GM21786 (cell line): Measurements from ENCODE around the gene ARID4B.
A peak's percentile ranks its signal among the peaks of the same experiment; 100 is the strongest.
"Not testable (repeated sequence)": the region's sequence is repeated elsewhere in the genome, so short reads cannot be mapped to it uniquely, and the experiment has no call there.

Experiments used
- ATAC-seq: cut with Tn5 transposase; IDR thresholded peaks from one replicate; pipeline ENCODE4 v1.9.1; 2021; ENCODE audit not compliant: unreplicated experiment

Gene ARID4B

DNA sequence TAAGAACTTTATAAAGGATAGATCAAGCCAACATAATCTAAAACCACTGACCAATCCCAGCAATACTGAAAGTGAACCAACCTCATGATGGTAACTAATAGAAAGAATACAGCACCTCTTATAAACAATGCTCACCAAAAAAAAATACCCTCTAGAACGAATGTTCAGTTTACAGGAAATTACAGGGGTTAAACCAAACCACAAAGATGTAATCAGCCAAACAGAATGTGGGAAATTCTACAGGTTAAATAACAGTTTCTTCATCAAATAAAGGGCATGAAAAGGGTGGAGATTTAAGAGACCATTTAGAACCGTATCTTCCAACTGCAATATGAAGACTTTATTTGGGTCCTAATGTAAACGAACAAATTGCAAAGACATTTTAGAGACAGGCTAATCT is 30.4 kb downstream of the ARID4B start:
- ATAC-seq: peak; percentile 54

- no peak for ATAC-seq
Observed at GRCh38 chr1:235296729-235297128, 31.2 kb downstream of the ARID4B start.

- ATAC-seq: no peak
Observed at GRCh38 chr1:235295902-235296350, 32.1 kb downstream of the ARID4B start.

DNA sequence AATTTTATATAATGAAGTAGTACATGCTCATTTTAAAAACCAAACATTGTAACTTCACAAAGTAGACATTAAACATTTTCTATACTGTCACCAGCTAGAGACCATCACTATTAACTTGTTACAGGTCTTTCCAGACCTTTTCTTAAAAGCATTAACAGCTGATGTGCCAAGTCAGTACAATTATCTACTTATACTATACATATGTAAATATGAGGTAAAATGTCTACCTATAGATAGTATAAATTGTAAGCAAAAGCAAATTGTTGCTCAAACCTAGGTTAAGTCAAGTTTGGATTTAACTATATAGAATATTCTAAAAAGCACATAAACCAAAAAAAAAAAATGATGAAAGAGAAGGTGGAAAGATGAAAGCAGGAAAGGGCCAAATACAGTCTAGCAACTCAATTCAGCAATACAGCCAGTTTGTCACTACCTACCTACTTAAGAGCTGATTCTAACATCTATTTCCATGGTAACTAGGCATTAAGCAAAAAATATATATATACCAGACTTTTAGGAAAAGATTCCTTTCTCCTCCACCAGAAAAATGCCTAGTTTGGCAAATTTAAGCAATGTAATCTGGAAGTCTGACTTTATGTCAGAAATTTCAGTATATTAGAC is 34.5 kb downstream of the ARID4B start:
- no peak for ATAC-seq

- ATAC-seq: no peak
Observed at GRCh38 chr1:235292790-235293189, 35.2 kb downstream of the ARID4B start.

DNA sequence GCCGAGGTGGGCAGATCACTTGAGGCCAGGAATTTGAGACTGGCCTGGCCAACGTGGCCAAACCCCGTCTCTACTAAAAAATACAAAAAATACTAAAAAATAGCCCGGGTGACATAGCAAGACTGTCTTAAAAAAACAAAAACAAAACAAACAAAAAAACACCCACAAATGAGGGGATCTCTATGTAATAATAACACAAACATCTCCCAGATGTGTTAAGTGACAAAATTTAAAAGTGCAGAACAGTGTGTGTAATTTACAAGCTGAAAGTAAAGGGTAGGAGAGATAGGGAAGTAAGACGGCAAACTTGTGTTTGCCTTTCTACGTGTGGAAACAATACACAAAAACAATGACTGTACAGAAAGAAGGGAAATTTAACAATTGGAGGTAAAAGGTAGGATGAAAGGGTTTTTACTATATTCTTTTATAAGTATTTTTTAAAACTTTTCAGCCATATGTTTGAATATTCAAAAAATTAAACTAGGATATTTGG is 36.3 kb downstream of the ARID4B start:
- no peak for ATAC-seq

GRCh38 chr1:235290740-235291502 is 37.1 kb downstream of the ARID4B start:
- ATAC-seq: no peak

DNA sequence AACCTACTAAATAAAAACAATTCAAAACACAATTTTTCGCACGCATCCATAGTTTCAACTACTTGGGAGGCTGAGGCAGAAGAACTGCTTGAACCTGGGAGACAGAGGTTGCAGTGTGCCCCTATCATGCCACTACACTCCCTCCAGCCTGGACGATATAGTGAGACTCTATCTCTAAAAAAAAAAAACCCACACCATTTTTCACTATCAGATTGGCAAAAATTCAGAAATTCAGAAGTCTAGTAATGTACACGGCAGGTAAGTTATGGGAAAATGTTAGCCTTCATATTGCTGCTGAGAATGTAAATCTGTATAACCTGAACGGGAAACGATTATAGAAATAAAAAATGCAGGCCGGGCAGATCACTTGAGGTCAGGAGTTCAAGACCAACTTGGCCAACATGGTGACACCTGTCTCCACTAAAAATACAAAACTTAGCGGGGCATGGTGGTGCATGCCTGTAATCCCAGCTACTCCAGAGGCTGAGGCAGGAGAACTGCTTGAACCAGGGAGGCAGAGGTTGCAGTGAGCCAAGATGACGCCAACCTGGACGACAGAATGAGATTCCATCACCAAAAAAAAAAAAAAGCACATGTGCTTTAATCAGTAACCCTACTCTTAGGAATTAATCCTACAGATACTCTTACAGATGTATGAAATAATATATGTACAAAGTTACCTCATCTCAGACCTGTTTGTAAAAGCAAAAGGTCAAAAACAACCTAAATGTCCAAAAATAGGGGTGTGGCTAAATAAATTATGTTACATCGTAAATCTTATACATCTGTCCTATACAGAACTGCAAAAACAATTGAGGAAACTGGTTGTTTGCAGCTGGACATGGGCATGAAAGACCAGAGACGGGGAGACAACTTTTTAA is 37.9 kb downstream of the ARID4B start:
- no peak for ATAC-seq

DNA sequence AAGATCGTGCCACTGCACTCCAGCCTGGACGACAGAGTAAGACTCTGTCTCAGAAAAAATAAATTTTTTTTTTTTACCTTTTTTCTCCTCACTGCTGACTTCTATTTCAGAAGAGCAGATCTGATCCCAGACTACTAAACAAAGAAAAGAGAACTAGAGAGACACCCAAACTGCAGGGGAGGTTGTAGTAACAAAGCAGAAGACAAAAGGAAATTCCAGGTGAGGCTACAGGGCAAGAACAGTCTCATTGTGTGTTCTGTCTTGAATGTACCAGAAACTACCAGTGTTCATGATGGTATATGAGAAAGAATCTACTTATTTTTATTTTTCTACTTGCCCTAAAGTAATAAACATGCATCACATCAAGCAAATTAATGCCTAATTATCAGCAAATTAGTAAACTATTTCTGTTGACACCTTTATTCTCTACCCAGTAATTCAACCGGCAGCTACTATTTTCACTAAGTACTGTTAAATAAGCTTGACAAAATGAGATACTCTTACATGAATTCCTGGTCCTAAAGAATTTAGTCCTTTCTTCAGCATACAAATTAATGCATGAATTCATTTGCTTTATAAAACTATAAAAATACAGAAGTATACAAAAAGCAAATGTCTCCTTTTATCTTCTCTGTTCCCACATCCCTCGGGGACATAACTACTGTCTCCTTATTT is 40.6 kb downstream of the ARID4B start:
- ATAC-seq: no peak

- no peak for ATAC-seq
Observed at GRCh38 chr1:235286667-235287066, 41.3 kb downstream of the ARID4B start.

DNA sequence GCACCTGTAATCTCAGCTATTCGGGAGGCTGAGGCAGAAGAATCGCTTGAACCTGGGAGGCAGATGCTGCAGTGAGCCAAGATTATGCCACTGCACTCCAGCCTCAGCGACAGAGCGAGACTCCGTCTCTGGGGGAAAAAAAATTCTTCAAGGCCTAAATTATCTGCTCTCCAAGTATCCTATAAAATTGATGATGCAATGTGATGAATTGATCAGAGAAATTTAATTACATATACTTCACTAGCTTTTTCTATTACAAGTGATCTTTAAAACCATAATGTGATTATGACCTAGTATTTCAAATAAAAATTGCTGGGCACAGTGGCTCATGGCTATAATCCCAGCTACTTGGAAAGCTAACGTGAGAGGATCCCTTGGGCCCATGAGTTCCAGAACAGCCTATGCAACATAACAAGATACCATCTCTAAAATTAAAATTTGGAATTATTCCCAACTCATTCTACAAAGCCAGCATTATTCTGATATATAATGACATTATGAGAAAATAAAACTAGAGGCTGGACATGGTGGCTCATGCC is 43.7 kb downstream of the ARID4B start:
- no peak for ATAC-seq

DNA sequence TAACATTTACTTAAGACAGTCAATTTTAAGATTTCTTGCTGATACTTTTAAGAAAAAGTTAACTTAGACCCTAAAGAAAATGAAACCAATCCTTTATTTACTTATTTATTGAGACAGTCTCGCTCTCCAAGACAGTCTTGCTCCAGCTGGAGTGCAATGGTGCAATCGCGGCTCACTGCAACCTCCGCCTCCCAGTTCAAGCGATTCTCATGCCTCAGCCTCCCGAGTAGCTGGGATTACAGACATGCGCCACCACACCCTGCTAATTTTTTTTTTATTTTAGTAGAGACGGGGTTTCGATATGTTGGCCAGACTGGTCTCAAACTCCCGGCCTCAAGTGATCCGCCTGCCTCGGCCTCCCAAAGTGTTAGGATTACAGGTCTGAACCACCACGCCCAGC is 44.3 kb downstream of the ARID4B start:
- not testable (repeated sequence) for ATAC-seq

GRCh38 chr1:235280467-235280866 is 47.5 kb downstream of the ARID4B start:
- ATAC-seq: no peak

- ATAC-seq: no peak
Observed at GRCh38 chr1:235279694-235280093, 48.3 kb downstream of the ARID4B start.

- no peak for ATAC-seq
Observed at GRCh38 chr1:235278915-235279292, 49.1 kb downstream of the ARID4B start.

DNA sequence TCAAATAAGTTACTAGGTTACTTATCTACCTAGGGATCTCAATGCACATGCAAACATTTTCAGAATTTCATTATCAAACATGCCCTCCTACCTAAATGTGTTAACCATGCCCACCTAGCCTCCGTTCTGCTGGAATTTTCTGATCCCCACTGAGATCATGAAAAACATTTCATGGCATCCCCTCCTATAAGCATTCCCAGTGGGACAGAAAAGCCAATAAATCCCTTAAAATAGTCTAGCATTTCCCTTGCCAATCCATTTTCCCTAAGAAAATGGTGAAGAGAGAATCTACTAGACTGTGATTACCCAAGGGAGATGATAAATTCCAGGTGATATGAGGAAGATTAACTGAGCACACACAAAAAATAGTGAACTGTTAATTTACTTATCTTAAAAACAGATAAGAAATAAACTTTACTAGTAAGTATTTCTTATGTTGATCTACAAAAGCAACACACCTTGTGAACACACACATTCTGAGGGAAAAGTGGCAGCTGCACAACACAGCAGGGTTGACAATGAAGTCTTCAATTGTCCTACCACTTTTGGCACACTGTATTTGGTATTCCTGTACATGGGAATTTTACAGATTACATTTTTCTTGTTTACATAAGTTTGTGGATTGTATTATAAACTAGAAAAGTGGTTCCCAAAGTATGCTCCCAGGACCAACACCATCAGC is 49.6 kb downstream of the ARID4B start:
- no peak for ATAC-seq

DNA sequence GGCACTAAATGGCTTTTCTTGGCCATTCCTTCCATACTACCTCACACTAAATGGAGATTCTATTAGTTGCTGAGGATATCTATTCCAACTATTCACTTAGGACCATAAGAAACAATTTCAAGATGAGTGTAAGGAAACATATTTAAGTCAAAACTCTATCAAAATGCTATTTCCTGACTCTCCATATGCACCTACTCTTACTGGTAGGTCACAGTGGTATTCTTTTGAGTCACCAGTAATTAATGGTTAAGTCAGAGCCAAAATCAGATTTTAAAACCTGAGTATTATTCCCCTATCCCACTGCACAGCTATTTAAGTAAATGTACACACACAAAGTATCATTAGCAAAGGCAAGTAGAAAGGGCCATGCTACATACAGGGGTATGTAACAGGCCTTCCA is 50.3 kb downstream of the ARID4B start:
- ATAC-seq: no peak

GRCh38 chr1:235275836-235276235 is 52.1 kb downstream of the ARID4B start:
- ATAC-seq: no peak

DNA sequence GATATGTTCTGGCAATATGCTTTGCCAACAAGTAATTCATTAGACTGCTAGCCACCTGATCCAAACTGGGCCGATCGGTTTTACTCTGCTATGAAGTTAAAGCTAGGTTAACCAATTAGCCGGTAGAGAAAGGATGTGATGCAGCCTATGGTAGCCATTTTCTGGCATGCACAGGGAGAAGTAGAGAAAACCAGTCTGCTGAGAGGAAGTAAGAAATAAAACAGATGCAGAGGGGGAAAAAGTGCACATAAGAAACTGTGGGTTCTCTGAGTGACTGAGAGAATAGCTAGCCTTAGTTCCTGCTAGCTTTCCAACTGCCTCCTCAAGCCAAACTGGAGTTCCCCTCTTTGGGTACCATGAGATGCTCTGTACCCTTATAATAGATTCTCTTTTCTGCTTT is 52.8 kb downstream of the ARID4B start:
- peak; percentile 83 for ATAC-seq

GRCh38 chr1:235272851-235273250 is 55.1 kb downstream of the ARID4B start:
- no peak for ATAC-seq
